Spleen (tissue), 11 donors: ENCODE measurements around the gene MTMR3. TPM values are rescaled to one million over a fixed set of nuclear protein-coding genes. Genes with fewer than 3 reads are reported as not detected.

ENCODE experiments used
- DNase-seq: peaks from one replicate; pipeline ENCODE4 v3.0.0-alpha.2; 2020
- H3K27ac ChIP-seq, 8 donors: fragments of 200-600 bp; sonication (generic) in 7 of 8; 1 replicate in 4 of 8; 2 replicates in 4 of 8; pipeline versions ENCODE4 v1.5.0 to v1.8.0; 2016 to 2021; ENCODE audit warnings: inconsistent platforms in 4 of 8, mild to moderate bottlenecking in 4 of 8, moderate library complexity in 1 of 8
- H3K27me3 ChIP-seq, 7 donors: fragments of 200-600 bp; sonication (generic) in 6 of 7; replicated peaks in 1 of 7; 1 replicate in 4 of 7; 2 replicates in 3 of 7; pipeline versions ENCODE4 v1.5.0 to v1.8.0; 2016 to 2021; ENCODE audit warnings: inconsistent platforms in 3 of 7, mild to moderate bottlenecking in 1 of 7
- H3K36me3 ChIP-seq, 6 donors: fragments of 200-600 bp; sonication (generic) in 5 of 6; 1 replicate in 4 of 6; 2 replicates in 2 of 6; pipeline versions ENCODE4 v1.5.0 to v1.8.0; 2016 to 2021; ENCODE audit warnings: inconsistent platforms in 2 of 6
- H3K4me1 ChIP-seq, 6 donors: fragments of 200-600 bp; sonication (generic) in 5 of 6; 1 replicate in 3 of 6; 2 replicates in 3 of 6; pipeline versions ENCODE4 v1.5.0 to v1.8.0; 2016 to 2021; ENCODE audit warnings: inconsistent platforms in 3 of 6
- H3K4me3 ChIP-seq, 8 donors: fragments of 200-600 bp; sonication (generic) in 7 of 8; 1 replicate in 4 of 8; 2 replicates in 4 of 8; pipeline versions ENCODE4 v1.5.0 to v1.8.0; 2016 to 2021; ENCODE audit warnings: inconsistent platforms in 4 of 8, mild to moderate bottlenecking in 4 of 8, moderate library complexity in 2 of 8
- H3K9me3 ChIP-seq, 8 donors: fragments of 200-600 bp; sonication (generic) in 7 of 8; 1 replicate in 4 of 8; 2 replicates in 4 of 8; pipeline versions ENCODE4 v1.5.0 to v1.8.0; 2016 to 2021; ENCODE audit warnings: inconsistent platforms in 4 of 8
- POLR2A ChIP-seq, 3 donors: fragments of 450-650 bp; IDR thresholded peaks; one replicate each; pipeline ENCODE4 v1.5.1; 2017; ENCODE audit warnings: antibody characterized with exemption in 3 of 3, mild to moderate bottlenecking in 1 of 3
- POLR2AphosphoS5 ChIP-seq, 3 donors: sonication (generic); formaldehyde crosslinking; IDR thresholded peaks; one replicate each; pipeline ENCODE4 v1.5.1; 2017; ENCODE audit warnings: antibody characterized with exemption in 3 of 3
- whole genome bisulfite sequencing, 5 donors: extraction: QIAGEN DNeasy Blood & Tissue Kit in 3 of 5; methylation state at CpG; one replicate each; pipeline versions ENCODE4 v1.1.5 to v1.1.7; 2013 to 2018; 5-methylcytosine and 5-hydroxymethylcytosine counted together
- intact Hi-C: fragments of 100-400 bp; cut with DNase I; formaldehyde crosslinking; loops from one replicate; pipeline ENCODE4 v1.15.0; 2023; ENCODE audit warnings: low total_unique reads
- polyA plus RNA-seq, 3 donors: library from polyadenylated mRNA; stranded (reverse); fragments of 200-250 nt; gene quantifications; one replicate each; pipeline ENCODE4 v1.2.1, GENCODE V29; 2013
- total RNA-seq, 7 donors: library from RNA; depleted of rRNA in 3 of 7; stranded (reverse); fragments of >200 nt in 3 of 7; fragmentation: NEBNext Ultra II Directional in 4 of 7; extraction: Animal tissue kit (Norgen Biotek cat#: 25700) in 4 of 7; gene quantifications; one replicate each; pipeline versions ENCODE4 v1.1.0 to v1.2.1, GENCODE V29; 2016 to 2021
- TF ChIP-seq, protein P1 (sequence below), 11 experiments: fragments of 200-600 bp in 7 of 11; fragments of 450-650 bp in 4 of 11; sonication (generic) in 4 of 11; IDR thresholded peaks in 8 of 11; conservative IDR thresholded peaks in 3 of 11; 1 replicate in 7 of 11; 2 replicates in 4 of 11; pipeline versions ENCODE4 v1.4.0 to v1.8.0; 2016 to 2021; ENCODE audit warnings: antibody characterized with exemption in 11 of 11, inconsistent platforms in 4 of 11, mild to moderate bottlenecking in 1 of 11
- donor health status: healthy with polysubstance abuse.
- donor health status: DM: no; HTN: no; CAD: no; lungs with moderate emphysema.
- donor health status: DM: no; HTN: no; CAD: no.
- donor health status: Bipolar disorder and iron deficiency.
- donor health status: healthy.
- donor health status: DM: no; HTN: no; CAD: no.
- donor health status: DM: yes; HTN: yes; CAD: no.

Gene MTMR3
- total and polyA plus RNA-seq, 10 donors: 5.3 to 137 (median 76.2) TPM

DNA sequence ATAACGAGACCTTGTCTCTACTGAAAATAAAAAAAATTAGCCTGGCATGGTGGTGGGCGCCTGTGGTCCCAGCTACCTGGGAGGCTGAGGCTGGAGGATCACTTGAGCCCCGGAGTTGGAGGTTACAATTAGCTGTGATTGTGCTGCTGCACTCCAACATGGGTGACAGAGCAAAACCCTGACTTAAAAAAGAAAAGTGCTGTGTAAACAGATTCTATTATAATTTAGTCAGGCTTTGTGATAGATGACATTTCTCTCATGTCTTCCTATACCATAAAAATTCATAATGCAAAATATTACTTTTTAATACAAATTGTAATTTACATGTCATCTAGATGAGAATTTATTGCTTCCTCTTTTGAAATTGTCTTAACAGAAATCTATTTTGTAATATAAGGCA, 94.1 kb downstream of the MTMR3 start:
- intact Hi-C loops: no loop called here
- Histone ChIP-seq H3K4me1 (peaks cover 0 to 4% (median 0%) of the 10 kb centered on the region in 6 donors), H3K27ac (no peak overlapping the region), H3K9me3 (no peaks in the 10 kb centered on the region), H3K36me3 (peaks cover 0 to 78% (median 26%) of the 10 kb centered on the region in 6 donors), H3K4me3 (no peak overlapping the region), H3K27me3 (no peaks in the 10 kb centered on the region)
- no peak for DNase-seq
- WGBS, 5 donors: 86 to 96% (median 91%) methylated on average over 3 of the region's 3 CpGs
- TF ChIP-seq POLR2A (IDR thresholded peaks at IDR 0.05) (no peak), POLR2AphosphoS5 (IDR thresholded peaks at IDR 0.05) (no peak)
- TF ChIP-seq, protein P1, sequence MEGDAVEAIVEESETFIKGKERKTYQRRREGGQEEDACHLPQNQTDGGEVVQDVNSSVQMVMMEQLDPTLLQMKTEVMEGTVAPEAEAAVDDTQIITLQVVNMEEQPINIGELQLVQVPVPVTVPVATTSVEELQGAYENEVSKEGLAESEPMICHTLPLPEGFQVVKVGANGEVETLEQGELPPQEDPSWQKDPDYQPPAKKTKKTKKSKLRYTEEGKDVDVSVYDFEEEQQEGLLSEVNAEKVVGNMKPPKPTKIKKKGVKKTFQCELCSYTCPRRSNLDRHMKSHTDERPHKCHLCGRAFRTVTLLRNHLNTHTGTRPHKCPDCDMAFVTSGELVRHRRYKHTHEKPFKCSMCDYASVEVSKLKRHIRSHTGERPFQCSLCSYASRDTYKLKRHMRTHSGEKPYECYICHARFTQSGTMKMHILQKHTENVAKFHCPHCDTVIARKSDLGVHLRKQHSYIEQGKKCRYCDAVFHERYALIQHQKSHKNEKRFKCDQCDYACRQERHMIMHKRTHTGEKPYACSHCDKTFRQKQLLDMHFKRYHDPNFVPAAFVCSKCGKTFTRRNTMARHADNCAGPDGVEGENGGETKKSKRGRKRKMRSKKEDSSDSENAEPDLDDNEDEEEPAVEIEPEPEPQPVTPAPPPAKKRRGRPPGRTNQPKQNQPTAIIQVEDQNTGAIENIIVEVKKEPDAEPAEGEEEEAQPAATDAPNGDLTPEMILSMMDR (IDR thresholded peaks at IDR 0.05 in 8 of 11, conservative IDR thresholded peaks at IDR 0.05 in 3 of 11): no peak

DNA sequence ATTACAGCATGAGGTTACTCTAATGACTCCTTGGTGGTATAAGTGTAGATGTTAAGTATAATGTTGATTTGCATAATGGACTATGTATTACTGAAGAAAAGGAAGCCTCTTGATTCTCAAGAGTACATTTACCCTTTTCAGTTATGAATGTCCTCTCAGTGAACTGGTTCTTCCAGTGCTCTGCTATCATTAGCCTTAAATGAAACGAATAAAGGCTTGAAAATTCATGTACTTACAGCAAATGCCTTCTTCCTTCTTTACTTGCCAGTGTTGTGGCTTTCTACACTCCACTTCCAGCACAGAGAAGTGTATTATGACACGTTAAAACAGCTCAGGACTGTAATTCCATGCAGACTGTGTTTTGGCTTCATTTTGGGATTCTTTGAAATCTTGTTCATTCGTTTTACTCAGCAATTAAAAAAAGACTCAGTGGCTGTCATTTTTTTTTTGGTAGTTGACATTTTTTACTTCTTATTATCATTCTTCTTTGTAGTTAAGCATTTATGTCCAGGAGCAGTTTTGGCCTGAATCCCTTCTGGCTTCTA, 96.9 kb downstream of the MTMR3 start:
- 74 to 80% (median 77%) methylated on average over 3 of the region's 3 CpGs for WGBS, 5 donors
- TF ChIP-seq POLR2AphosphoS5 (IDR thresholded peaks at IDR 0.05) (no peak), POLR2A (IDR thresholded peaks at IDR 0.05) (no peak)
- Histone ChIP-seq H3K27ac (no peak overlapping the region), H3K9me3 (no peaks in the 10 kb centered on the region), H3K4me3 (no peak overlapping the region), H3K27me3 (no peaks in the 10 kb centered on the region), H3K36me3 (peaks cover 0 to 80% (median 30%) of the 10 kb centered on the region in 6 donors), H3K4me1 (no peaks in the 10 kb centered on the region)
- DNase-seq: no peak
- intact Hi-C loops: no loop called here

DNA sequence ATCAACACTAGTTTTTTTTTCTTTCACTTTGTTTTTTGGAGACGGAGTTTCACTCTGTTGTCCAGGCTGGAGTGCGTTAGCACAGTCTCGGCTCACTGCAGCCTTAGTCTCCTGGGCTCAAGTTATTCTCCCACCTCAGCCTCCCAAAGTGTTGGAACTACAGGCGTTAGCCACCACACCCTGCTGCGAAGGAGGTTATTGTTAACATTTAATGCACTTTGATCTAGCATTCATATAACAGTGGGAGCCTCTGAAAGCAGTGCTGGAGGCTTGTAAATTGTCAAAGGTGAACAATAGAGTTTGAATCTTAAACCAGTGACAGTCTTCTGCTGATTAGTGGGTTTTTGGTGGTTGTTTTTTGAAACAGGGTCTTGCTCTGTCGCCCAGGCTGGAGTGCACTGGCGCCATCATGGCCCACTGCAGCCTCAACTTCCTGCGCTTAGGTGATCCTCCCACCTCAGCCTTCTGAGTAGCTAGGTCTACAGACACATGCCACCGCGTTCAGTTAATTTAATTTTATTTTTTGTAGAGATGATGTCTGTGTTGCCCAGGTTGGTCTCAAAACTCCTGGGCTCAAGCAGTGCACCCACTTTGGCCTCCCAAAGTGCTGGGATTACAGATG, 100.4 kb downstream of the MTMR3 start:
- Histone ChIP-seq H3K36me3 (peaks cover 0 to 99% (median 38%) of the 10 kb centered on the region in 6 donors), H3K9me3 (no peaks in the 10 kb centered on the region), H3K4me3 (no peak overlapping the region), H3K27ac (no peak overlapping the region), H3K27me3 (no peaks in the 10 kb centered on the region), H3K4me1 (peaks cover 0 to 11% (median 0%) of the 10 kb centered on the region in 6 donors)
- no peak for TF ChIP-seq POLR2A (IDR thresholded peaks at IDR 0.05)
- 95 to 96% (median 96%) methylated on average over 10 of the region's 10 CpGs for WGBS, 5 donors
- intact Hi-C loops: no loop called here
- DNase-seq: no peak

DNA sequence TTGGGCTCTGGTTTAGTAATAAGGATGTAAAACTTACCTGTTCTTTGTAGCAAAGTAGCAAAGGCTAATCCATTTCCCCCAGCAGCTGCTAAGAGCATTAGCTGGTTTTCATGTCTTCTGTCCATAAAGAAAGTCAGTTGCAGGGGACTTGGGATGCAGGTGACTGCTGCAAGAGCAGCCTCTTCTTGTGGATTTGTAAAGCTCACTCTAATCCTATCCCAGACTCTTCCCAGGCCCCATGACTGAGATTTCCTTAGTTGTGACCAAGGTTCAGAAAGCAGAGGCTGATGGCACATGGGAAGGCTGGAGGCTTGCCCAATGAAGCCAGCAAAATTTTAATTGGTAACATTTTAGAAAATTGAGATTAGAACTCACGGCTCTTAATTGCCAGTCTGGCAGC, 102.9 kb downstream of the MTMR3 start:
- no peak overlapping the region for H3K4me3 ChIP-seq
- intact Hi-C loops: no loop called here
- TF ChIP-seq POLR2AphosphoS5 (IDR thresholded peaks at IDR 0.05): no peak
- TF ChIP-seq POLR2A (IDR thresholded peaks at IDR 0.05): no peak
- TF ChIP-seq, protein P1 (IDR thresholded peaks at IDR 0.05 in 8 of 11, conservative IDR thresholded peaks at IDR 0.05 in 3 of 11): no peak
- peaks cover 0 to 11% (median 0%) of the 10 kb centered on the region in 6 donors for H3K4me1 ChIP-seq
- 89 to 97% (median 95%) methylated on average over 1 of the region's 1 CpG for WGBS, 5 donors
- H3K36me3 ChIP-seq: peaks cover 0 to 99% (median 25%) of the 10 kb centered on the region in 6 donors
- H3K27me3 ChIP-seq: no peaks in the 10 kb centered on the region
- H3K27ac ChIP-seq: no peak overlapping the region
- no peak for DNase-seq
- no peaks in the 10 kb centered on the region for H3K9me3 ChIP-seq

DNA sequence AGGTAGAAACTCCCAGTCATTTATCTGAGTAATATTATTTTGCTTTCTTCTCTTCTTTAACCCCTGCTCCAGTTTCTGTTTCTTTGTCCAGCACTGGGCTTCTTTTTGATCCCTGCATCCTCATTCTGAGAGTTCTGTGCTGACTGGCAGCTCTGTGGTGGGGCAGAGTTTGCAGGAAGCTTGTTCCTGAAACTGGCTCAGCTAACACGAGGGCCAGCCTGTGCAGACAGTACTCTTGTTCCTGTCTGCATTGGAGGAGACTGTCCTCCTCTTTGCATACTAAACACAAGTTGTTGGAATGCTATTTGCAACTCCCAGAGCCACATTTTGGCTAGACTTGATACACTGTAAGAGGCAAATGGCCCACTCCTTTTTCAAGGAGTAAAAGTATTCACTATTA, 104.2 kb downstream of the MTMR3 start:
- Histone ChIP-seq H3K27me3 (no peaks in the 10 kb centered on the region), H3K4me3 (no peak overlapping the region), H3K9me3 (no peaks in the 10 kb centered on the region), H3K27ac (no peak overlapping the region), H3K4me1 (peaks cover 0 to 11% (median 0%) of the 10 kb centered on the region in 6 donors), H3K36me3 (peaks cover 0 to 100% (median 32%) of the 10 kb centered on the region in 6 donors)
- WGBS, 5 donors: 0 to 23% (median 5%) methylated on average over 1 of the region's 1 CpG
- no peak for DNase-seq
- TF ChIP-seq POLR2AphosphoS5 (IDR thresholded peaks at IDR 0.05) (no peak), POLR2A (IDR thresholded peaks at IDR 0.05) (no peak)
- TF ChIP-seq, protein P1 (IDR thresholded peaks at IDR 0.05 in 8 of 11, conservative IDR thresholded peaks at IDR 0.05 in 3 of 11): no peak
- intact Hi-C loops: no loop called here
